MV-4-11 (cell line): Measurements from ENCODE around the gene ADAMTS16.

Source experiments
- DNase-seq: peaks from one replicate; lab custom pipeline; 2025; lab: John Stamatoyannopoulos, UW

Gene ADAMTS16

DNA sequence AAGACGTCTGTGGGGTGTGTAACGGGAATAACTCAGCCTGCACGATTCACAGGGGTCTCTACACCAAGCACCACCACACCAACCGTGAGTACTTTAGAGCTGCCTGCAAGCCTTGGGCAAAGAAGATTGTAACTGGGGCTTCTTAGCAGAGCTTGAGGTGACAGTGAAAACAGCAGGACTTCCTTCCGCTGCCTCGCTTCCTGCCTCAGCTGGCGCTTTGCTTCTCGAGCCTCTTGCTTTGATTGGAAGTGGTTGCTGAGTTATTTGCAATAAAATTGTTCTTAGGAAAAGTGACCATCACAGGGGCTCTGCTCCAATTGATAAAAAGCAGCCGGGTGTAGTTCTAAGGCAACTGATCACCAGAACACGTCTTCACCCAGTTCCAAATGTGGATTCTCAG is 99.1 kb downstream of the ADAMTS16 start:
- no peak for DNase-seq

- DNase-seq = no peak
Observed at GRCh38 chr5:5240234-5240633, 100.1 kb downstream of the ADAMTS16 start.

DNA sequence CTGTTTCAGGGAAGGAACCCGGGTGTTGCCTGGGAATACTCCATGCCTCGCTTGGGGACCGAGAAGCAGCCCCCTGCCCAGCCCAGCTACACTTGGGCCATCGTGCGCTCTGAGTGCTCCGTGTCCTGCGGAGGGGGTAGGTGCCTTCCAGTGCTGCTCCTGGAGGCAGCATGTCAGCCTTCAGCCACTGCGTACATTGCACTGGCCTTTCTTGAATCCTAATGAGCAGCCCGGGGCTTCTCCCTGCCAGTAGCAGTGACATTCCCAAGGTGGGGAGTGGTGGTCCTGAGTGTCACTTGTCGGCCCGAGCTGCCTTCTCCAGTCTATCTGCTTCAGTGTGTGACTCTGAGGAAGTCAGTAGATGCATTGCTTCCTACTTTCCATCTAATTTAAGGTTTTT is 101.9 kb downstream of the ADAMTS16 start:
- no peak for DNase-seq

DNA sequence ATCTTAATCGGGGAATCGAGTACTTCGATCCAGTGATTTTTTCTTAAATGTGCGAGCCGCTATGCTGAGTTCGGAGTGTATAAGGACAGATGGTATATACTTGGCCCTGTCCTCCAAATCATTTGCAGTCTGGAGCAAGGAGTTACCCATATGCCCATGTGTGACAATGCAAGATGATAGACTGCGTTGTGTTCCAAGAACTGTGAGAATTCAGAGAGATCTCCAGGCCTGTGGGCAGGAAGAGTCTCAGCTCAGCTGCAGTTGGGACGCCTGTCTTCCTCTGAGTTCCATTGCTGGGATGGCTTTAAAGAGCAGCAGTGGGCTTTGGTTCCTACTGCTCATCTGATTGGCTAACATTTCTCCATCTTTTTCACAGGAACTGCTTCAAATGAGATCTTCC is 106.6 kb downstream of the ADAMTS16 start:
- DNase-seq = no peak

- DNase-seq = no peak
Observed at GRCh38 chr5:5250758-5251157, 110.6 kb downstream of the ADAMTS16 start.

GRCh38 chr5:5252106-5252505 is 112.0 kb downstream of the ADAMTS16 start:
- DNase-seq = no peak

GRCh38 chr5:5257353-5257752 is 117.2 kb downstream of the ADAMTS16 start:
- DNase-seq = no peak

DNA sequence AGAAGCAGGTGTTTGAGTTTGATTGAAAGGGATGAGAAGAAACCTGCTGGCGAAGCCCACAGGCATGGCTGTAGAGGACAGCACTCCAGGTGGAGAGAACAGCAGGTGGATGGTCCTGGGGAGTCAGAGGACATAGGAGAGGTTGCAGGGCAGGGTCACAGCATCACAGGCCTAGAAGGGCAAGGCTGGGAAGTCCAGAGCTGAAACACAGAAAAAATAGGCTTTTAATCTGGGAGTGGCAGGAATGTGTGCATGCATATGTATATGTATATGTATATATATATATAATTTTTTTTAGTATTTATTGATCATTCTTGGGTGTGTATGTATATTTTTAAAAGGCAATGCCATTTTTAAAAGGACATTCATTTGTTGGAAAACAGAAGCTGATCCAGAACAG is 118.4 kb downstream of the ADAMTS16 start:
- DNase-seq = no peak

- no peak for DNase-seq
Observed at GRCh38 chr5:5264727-5265126, 124.6 kb downstream of the ADAMTS16 start.

DNA sequence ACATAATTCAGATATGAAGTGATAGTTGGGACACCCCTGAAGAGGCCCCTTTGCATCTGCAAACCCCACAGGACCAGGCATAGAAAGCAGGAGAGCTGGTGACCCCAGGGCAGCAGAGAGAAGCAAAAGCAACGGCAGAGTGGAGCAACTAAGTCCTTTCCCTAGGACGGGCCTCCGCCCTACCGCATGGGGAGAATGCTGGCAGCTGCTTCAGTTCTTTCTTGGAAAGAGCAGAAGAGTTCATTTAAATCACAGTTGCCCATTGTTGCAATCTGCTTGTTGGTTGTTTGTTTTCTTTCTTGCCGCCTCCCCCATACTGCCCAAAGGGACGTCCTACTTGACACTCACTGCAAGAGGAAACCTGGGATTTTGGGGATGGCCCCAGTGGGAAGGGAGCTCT is 126.2 kb downstream of the ADAMTS16 start:
- no peak for DNase-seq

DNA sequence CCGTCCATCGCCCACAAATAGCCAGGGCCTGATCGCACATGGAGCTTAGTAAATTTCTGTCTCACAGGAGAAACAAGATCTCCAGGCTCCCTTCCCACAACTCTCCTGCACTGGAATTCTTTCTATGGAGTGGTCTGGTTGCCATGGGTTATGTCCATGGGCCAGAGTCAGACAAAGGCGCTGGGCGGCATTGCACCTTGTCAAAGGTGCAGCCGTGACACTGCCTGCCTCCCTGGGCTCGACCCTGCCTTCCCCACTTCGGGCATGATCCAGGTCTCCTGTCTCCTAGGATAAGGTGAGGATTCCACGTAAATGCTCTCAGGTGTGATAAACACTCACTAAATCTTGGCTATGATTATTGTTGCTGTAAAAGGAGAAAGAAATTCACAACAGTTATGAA is 130.0 kb downstream of the ADAMTS16 start:
- no peak for DNase-seq

- DNase-seq = no peak
Observed at GRCh38 chr5:5270958-5271785, 131.0 kb downstream of the ADAMTS16 start.

- no peak for DNase-seq
Observed at GRCh38 chr5:5271786-5272321, 131.7 kb downstream of the ADAMTS16 start.

DNA sequence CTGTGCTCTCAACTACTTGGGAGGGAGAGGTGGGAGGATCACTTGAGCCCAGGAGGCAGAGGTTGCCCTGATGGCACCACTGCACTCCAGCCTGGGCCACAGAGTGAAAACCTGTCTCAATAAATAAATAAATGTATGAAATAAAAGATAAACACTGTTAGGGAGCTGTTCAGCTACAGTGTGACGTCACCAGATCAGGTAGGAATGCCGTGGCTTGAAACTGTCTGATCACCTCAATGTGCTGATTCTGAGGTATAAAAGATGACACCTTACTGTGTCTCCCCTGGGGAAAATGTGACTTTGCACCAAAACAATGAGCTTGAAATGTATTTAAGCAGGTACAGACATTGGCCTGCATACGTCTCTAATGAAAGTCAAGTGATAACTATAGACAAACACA is 133.3 kb downstream of the ADAMTS16 start:
- DNase-seq = no peak

- no peak for DNase-seq
Observed at GRCh38 chr5:5273976-5274375, 133.8 kb downstream of the ADAMTS16 start.

DNA sequence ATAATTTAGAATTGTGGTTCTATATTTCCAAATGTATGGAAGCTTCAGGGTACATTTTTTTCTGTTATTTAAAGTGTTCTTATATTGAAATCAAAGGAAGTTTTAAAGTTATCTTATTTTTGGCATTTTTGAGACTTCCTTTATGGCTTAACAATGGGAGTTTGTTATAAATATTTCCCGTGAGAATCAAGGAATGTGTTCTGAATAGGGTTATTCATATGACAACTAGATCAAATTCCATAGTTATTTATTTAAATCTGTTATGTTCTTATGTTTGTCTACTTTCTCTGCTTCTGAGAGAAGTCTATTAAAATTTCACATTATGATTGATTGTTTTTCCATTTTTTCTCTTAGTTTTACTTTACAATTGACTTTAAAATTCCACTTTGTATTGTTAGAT is 135.1 kb downstream of the ADAMTS16 start:
- DNase-seq = no peak

- no peak for DNase-seq
Observed at GRCh38 chr5:5276430-5276829, 136.3 kb downstream of the ADAMTS16 start.

- DNase-seq = no peak
Observed at GRCh38 chr5:5276951-5277517, 136.9 kb downstream of the ADAMTS16 start.

DNA sequence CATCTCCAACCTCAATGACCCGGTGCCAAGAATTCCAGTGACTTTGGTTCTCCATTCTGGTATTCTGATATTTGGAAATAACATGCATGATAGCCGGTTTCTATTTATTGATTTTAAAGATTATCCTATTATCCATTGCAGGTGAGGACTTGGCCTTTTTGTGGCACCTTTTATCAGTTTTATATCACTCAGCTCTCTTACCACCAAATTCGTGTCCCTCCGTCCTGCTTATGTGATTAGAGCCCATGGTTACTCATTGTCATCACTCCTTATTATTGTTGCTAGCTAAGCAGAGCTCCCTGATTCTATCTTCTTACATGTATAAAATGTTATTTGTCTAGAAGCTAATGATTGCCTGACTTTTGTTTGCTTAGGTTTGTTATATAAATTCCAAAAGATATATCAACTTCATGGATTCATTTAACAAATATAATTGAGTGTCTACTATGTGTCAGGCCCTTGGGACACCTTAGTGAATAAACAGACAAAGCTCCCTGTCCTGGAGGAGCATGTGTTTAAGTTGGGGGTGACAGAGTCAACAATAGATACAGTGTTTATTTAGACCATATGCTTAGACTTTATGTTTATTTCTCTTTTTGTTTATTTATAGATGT is 138.2 kb downstream of the ADAMTS16 start:
- DNase-seq = no peak

DNA sequence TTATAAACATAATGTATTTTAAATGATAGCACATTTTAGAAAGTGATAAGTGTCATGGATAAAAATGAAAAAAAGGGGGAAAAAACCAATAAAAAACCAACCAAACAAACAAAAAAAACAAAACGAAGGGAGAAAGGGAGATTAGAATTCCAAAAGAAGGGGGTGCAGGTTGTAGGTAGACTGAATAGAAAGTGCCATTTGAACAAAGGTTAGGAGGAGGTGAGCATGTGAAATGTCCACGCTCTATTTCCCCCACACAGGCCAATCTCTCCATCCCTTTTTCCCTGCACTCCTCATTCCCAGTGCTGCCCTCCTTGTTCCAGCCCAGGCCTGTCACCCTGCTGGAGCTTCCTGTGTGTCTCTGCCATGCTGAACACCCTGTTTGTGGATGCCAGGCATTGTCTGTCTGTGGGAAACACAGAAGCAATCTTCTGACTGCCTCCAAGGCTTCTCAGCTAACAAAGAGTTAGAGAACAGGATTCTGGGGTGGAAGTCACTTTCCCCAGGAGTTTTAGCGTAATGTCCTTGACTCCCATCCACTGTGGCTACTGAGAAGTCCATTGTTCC is 138.8 kb downstream of the ADAMTS16 start:
- DNase-seq = no peak

DNA sequence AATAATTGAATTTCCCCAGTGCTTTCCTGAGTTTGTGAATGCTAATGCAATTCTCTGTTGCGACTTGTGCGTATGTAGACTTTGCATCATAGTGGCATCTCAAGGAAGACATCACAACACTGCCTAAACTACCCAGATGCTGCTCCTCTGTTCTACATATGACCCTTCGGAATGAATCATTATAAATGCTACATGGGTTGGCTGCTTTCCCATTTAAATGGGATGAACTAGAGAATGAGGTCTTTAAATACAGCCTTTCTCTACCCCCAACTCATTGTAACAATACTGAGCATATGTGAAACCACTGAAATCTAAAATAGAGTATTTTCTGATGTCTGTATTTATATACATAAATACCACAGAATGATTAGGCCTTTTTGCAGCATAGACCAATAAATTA is 145.8 kb downstream of the ADAMTS16 start:
- no peak for DNase-seq

- DNase-seq = no peak
Observed at GRCh38 chr5:5287419-5287818, 147.3 kb downstream of the ADAMTS16 start.

DNA sequence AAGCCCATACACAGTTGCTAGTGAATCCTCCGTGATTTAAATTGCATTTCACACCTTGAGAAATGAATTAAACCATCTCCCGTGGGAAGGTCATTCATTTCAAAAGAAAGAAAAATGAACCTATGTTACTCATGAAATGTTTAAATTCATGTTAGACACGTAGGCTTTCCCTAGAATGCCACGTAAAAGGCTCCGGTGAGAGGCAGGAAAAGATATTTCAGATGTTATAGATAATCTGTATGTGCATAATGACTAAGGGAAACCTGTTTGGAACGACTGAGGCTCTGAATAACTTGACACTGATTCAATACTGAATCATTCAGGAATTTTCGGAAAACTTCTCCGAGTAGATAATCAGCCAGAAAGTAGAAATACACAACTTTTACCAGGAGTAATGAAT is 148.1 kb downstream of the ADAMTS16 start:
- no peak for DNase-seq
